ENCODE data around the gene RGS11. TPM values are rescaled to one million over a fixed set of nuclear protein-coding genes. Genes with fewer than 3 reads are reported as not detected.

Gene RGS11
- total and polyA plus RNA-seq, 9 of the 15 experiments (the other 6 are each of a cell fraction or from before 2014, with no cell fraction given): not detected

- TF ChIP-seq FOXP4 (CRISPR knock-in tag; IDR thresholded peaks at IDR 0.05; ENCODE audit: borderline replicate concordance) (peak; percentile 86; the same call in 1 of the 2 replicates), FIP1L1 (IDR thresholded peaks at IDR 0.05; ENCODE audit: low read depth, low read length, poor library complexity, severe bottlenecking) (no peak), ZNF263 (CRISPR knock-in tag; IDR thresholded peaks at IDR 0.05; ENCODE audit: borderline replicate concordance) (peak; percentile 77), HLTF (IDR thresholded peaks at IDR 0.05) (peak; percentile 34; the same call in 1 of the 2 replicates), ARID3B (CRISPR knock-in tag; IDR thresholded peaks at IDR 0.05; ENCODE audit: borderline replicate concordance) (0 out of 2 replicates have a peak, but pooled peaks have one; percentile 53), U2AF1 (optimal IDR thresholded peaks at IDR 0.05; ENCODE audit: low read depth, low read length) (peak; percentile 92), MAFK (IDR thresholded peaks at IDR 0.05; ENCODE audit: low read length) (no peak), CBFA2T2 (conservative IDR thresholded peaks at IDR 0.05) (no peak), ZNF639 (CRISPR knock-in tag; conservative IDR thresholded peaks at IDR 0.05 in 1 of 2, IDR thresholded peaks at IDR 0.05 in 1 of 2) (peak in 1 of 2 experiments; percentile 91; a peak in 2 of 4 replicates), ZNF184 (CRISPR knock-in tag; IDR thresholded peaks at IDR 0.05) (no peak), ETV5 (CRISPR knock-in tag; IDR thresholded peaks at IDR 0.05; ENCODE audit: low read depth) (peak; percentile 88), MYNN (IDR thresholded peaks at IDR 0.05) (no peak), MYNN (CRISPR knock-in tag; IDR thresholded peaks at IDR 0.05) (no peak), RNF2 (IDR thresholded peaks at IDR 0.05) (peak; percentile 90; the same call in 1 of the 2 replicates), ZNF134 (CRISPR knock-in tag; conservative IDR thresholded peaks at IDR 0.05) (0 out of 2 replicates have a peak, but pooled peaks have one; percentile 12), ERF (CRISPR knock-in tag; IDR thresholded peaks at IDR 0.05) (0 out of 2 replicates have a peak, but pooled peaks have one; percentile 41), TFAP4 (CRISPR knock-in tag; IDR thresholded peaks at IDR 0.05; ENCODE audit: borderline replicate concordance) (peak; percentile 82), THRA (IDR thresholded peaks at IDR 0.05) (no peak), DMBX1 (CRISPR knock-in tag; IDR thresholded peaks at IDR 0.05; ENCODE audit: borderline replicate concordance) (peak; percentile 86; the same call in 1 of the 2 replicates)
Observed at GRCh38 chr16:228852-229730, 46.7 kb downstream of the RGS11 start, which contains the start of gene LUC7L (continued).
